CD8-positive, alpha-beta memory T cell (primary cell): Measurements from ENCODE around the gene MARK4. TPM values are rescaled to one million over a fixed set of nuclear protein-coding genes. Genes with fewer than 3 reads are reported as not detected.

Experiments used
- CTCF ChIA-PET: fragments of 350-600 bp; sonication (Branson Sonifier 250); formaldehyde crosslinking; loops from one replicate; lab custom pipeline; 2021; ENCODE audit warnings: antibody characterized with exemption; lab: Charles Lee
- POLR2A ChIA-PET: fragments of 350-600 bp; sonication (Branson Sonifier 250); formaldehyde crosslinking; loops from one replicate; lab custom pipeline; 2021; ENCODE audit warnings: antibody characterized with exemption; lab: Charles Lee
- DNase-seq, 5 donors: peaks; one replicate each; pipeline versions ENCODE4 v3.0.0 to v3.0.0-alpha.2; 2020 to 2022; ENCODE audit warnings: mixed read lengths in 1 of 5
- H3K27ac ChIP-seq: one replicate; pipeline ENCODE4 v1.7.0; 2013; ENCODE audit warnings: low read depth, mild to moderate bottlenecking, low read length, moderate library complexity
- H3K27me3 ChIP-seq: 2 replicates; pipeline ENCODE4 v1.7.0; 2013; ENCODE audit warnings: low read length, mild to moderate bottlenecking; ENCODE audit not compliant: insufficient read depth, poor library complexity, severe bottlenecking
- H3K36me3 ChIP-seq: 2 replicates; pipeline ENCODE4 v1.7.0; 2013; ENCODE audit warnings: mild to moderate bottlenecking, low read length, moderate library complexity; ENCODE audit not compliant: insufficient read depth
- H3K4me1 ChIP-seq: 2 replicates; pipeline ENCODE4 v1.7.0; 2013; ENCODE audit warnings: mild to moderate bottlenecking, low read length, moderate library complexity; ENCODE audit not compliant: insufficient read depth
- H3K4me3 ChIP-seq: 2 replicates; pipeline ENCODE4 v1.7.0; 2013; ENCODE audit warnings: mild to moderate bottlenecking, low read length
- H3K9me3 ChIP-seq: 2 replicates; pipeline ENCODE4 v1.7.0; 2013; ENCODE audit warnings: mild to moderate bottlenecking, low read length
- H3K27ac Mint-ChIP-seq, 8 donors: one replicate each; pipeline ENCODE4 v1.8.0; 2020 to 2021; ENCODE audit warnings: mixed read lengths in 8 of 8, mild to moderate bottlenecking in 6 of 8, inconsistent platforms in 3 of 8, moderate library complexity in 3 of 8
- H3K27me3 Mint-ChIP-seq, 2 donors: one replicate each; pipeline ENCODE4 v1.8.0; 2020 to 2021; ENCODE audit warnings: mixed read lengths in 2 of 2, mild to moderate bottlenecking in 1 of 2, moderate library complexity in 1 of 2
- H3K36me3 Mint-ChIP-seq, 3 donors: one replicate each; pipeline ENCODE4 v1.8.0; 2020 to 2021; ENCODE audit warnings: mixed read lengths in 3 of 3, inconsistent platforms in 1 of 3, mild to moderate bottlenecking in 1 of 3
- H3K4me1 Mint-ChIP-seq, 3 donors: one replicate each; pipeline ENCODE4 v1.8.0; 2020 to 2021; ENCODE audit warnings: mixed read lengths in 3 of 3, inconsistent platforms in 1 of 3, mild to moderate bottlenecking in 1 of 3
- H3K4me3 Mint-ChIP-seq, 7 donors: one replicate each; pipeline ENCODE4 v1.8.0; 2020 to 2021; ENCODE audit warnings: mixed read lengths in 7 of 7, mild to moderate bottlenecking in 6 of 7, moderate library complexity in 4 of 7, inconsistent platforms in 2 of 7
- H3K9me3 Mint-ChIP-seq, 5 donors: one replicate each; pipeline ENCODE4 v1.8.0; 2020 to 2022; ENCODE audit warnings: mixed read lengths in 5 of 5, mild to moderate bottlenecking in 3 of 5, moderate library complexity in 2 of 5, inconsistent platforms in 1 of 5
- polyA plus RNA-seq: library from polyadenylated mRNA; unstranded; fragments of 300-500 nt; fragmentation: Illumina TruSeq; gene quantifications from one replicate; pipeline ENCODE4 v1.2.3, GENCODE V29; 2021
- total RNA-seq, 2 experiments: library from RNA; stranded (reverse); gene quantifications; one replicate each; pipeline ENCODE4 v1.2.3, GENCODE V29; 2021

Gene MARK4
- total RNA-seq (10 to 100 TPM; 20.2 to 21.2 TPM), polyA plus RNA-seq (2.6 TPM)

- Histone ChIP-seq H3K4me3 (peak within 1 kb of the TSS; percentile 59), H3K9me3 (no peaks in the 10 kb centered on the region), H3K4me1 (peaks cover 35% of the 10 kb centered on the region), H3K27ac (peak within 1 kb of the TSS; percentile 65), H3K27me3 (no peaks in the 10 kb centered on the region), H3K36me3 (no peaks in the 10 kb centered on the region)
- Mint-ChIP-seq H3K9me3 (no peaks in the 10 kb centered on the region), H3K4me3 (peak within 1 kb of the TSS; percentile 77 to 94 (median 88)), H3K4me1 (peaks cover 30 to 57% (median 34%) of the 10 kb centered on the region in 3 donors), H3K27me3 (peaks cover 0 to 3% of the 10 kb centered on the region in 2 donors), H3K36me3 (peaks cover 0 to 2% (median 0%) of the 10 kb centered on the region in 3 donors), H3K27ac (peak within 1 kb of the TSS; percentile 42 to 99 (median 88))
- CTCF ChIA-PET = no interaction called here
- peak; percentile 36 to 76 (median 51) for DNase-seq
- POLR2A ChIA-PET = interaction anchor here (0.6 kb wide), 1 partner anchor 244 kb away, joined by 3 read pairs; no protein-coding TSS in a partner anchor
These were observed at the start of gene MARK4 for GRCh38 chr19:45250832-45251451. MARK4 (plus strand) TSS chr19:45251271; CDS start chr19:45251589, 318 bp downstream.

DNA sequence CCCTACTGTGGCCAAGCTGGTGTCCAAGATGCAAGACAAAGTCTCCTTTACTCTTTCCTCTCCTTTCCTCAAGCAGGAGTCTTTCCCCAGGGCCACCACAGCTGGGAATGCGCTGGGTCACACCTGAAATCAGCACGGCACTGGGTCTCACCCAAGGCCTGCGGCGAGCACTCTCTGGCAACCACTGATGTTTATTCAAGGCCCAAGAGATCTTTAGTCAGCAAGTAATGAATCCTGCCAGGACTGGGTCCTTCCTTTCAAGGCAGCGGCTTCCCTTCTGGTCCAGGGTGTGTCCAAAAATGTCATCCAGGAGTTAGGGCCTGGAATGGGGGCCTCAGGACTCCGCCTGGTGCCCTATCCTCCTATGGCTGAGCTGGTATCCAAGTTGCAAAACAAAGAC lies 48.4 kb upstream of the MARK4 start:
- peaks cover 0 to 6% (median 0%) of the 10 kb centered on the region in 3 donors for H3K36me3 Mint-ChIP-seq
- POLR2A ChIA-PET = no interaction called here

GRCh38 chr19:45205810-45206209 lies 45.3 kb upstream of the MARK4 start:
- no peak for DNase-seq
- H3K9me3 Mint-ChIP-seq = no peaks in the 10 kb centered on the region
- CTCF ChIA-PET = interaction anchor here (1.6 kb wide), 1 partner anchor 10 kb away, joined by 4 read pairs; no protein-coding TSS in a partner anchor
- Histone ChIP-seq H3K4me3 (no peak overlapping the region), H3K27ac (no peak overlapping the region), H3K27me3 (no peaks in the 10 kb centered on the region), H3K4me1 (no peaks in the 10 kb centered on the region), H3K9me3 (no peaks in the 10 kb centered on the region), H3K36me3 (no peaks in the 10 kb centered on the region)
- no peaks in the 10 kb centered on the region for H3K27me3 Mint-ChIP-seq
- POLR2A ChIA-PET = no interaction called here
- no peak overlapping the region for H3K4me3 Mint-ChIP-seq
- H3K4me1 Mint-ChIP-seq = peaks cover 0 to 4% (median 0%) of the 10 kb centered on the region in 3 donors
- H3K36me3 Mint-ChIP-seq = peaks cover 0 to 6% (median 0%) of the 10 kb centered on the region in 3 donors
- no peak overlapping the region for H3K27ac Mint-ChIP-seq

More for the DNA sequence above, 48.4 kb upstream of the MARK4 start:
- no peaks in the 10 kb centered on the region for H3K4me1 ChIP-seq
- H3K4me3 Mint-ChIP-seq = no peak overlapping the region
- no peak overlapping the region for H3K4me3 ChIP-seq
- no peak for DNase-seq
- H3K27me3 ChIP-seq = no peaks in the 10 kb centered on the region
- H3K9me3 ChIP-seq = no peaks in the 10 kb centered on the region
- no peaks in the 10 kb centered on the region for H3K4me1 Mint-ChIP-seq
- CTCF ChIA-PET = no interaction called here
- peaks cover 0 to 6% of the 10 kb centered on the region in 2 donors for H3K27me3 Mint-ChIP-seq
- no peaks in the 10 kb centered on the region for H3K9me3 Mint-ChIP-seq
- peak overlapping the region in 1 of 8 donors; percentile 50 for H3K27ac Mint-ChIP-seq
- H3K36me3 ChIP-seq = no peaks in the 10 kb centered on the region
- H3K27ac ChIP-seq = no peak overlapping the region

- CTCF ChIA-PET = interaction anchor here (1.6 kb wide), 1 partner anchor 9 kb away, joined by 4 read pairs; no protein-coding TSS in a partner anchor
- POLR2A ChIA-PET = no interaction called here
- Mint-ChIP-seq H3K4me3 (no peak overlapping the region), H3K36me3 (peaks cover 0 to 6% (median 0%) of the 10 kb centered on the region in 3 donors), H3K9me3 (no peaks in the 10 kb centered on the region), H3K4me1 (peaks cover 0 to 4% (median 0%) of the 10 kb centered on the region in 3 donors), H3K27ac (no peak overlapping the region), H3K27me3 (no peaks in the 10 kb centered on the region)
- H3K4me3 ChIP-seq = no peak overlapping the region
- H3K9me3 ChIP-seq = no peaks in the 10 kb centered on the region
- DNase-seq = no peak
- no peak overlapping the region for H3K27ac ChIP-seq
- H3K4me1 ChIP-seq = no peaks in the 10 kb centered on the region
- no peaks in the 10 kb centered on the region for H3K36me3 ChIP-seq
- no peaks in the 10 kb centered on the region for H3K27me3 ChIP-seq
These were observed 44.7 kb upstream of the MARK4 start for GRCh38 chr19:45206328-45206727.

DNA sequence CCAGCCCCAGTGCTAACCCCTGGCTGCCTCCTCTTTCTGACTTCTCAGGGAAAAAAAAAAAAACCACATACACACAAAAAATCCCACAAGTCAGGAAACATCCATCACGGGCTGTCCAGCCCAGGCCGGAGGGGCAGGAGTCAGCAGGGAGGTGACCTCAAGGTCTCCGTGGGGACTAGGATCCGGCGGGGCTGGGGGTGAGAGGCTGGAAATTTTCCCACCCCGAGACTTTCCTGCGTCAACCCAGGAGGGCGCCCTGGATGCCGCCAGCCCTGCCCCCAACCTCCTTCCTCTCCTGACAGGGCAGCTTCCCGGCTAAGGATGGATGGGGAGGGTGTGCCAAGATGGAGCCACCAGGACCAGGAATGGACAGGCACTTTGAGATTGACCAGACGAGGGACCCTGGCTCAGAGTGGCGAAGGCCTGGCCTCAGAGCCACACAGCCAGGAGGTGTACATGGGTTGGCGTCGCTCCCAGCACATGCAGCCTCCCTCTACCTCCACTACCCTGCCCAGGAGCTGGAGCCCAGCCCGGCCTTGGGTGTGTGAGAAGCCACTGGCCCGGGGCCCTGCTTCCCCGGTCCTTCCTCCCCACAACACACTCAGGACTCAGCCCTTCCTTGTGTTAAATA lies 39.2 kb upstream of the MARK4 start:
- no peak for DNase-seq
- Mint-ChIP-seq H3K36me3 (no peaks in the 10 kb centered on the region), H3K4me3 (no peak overlapping the region), H3K4me1 (peaks cover 1 to 8% (median 4%) of the 10 kb centered on the region in 3 donors), H3K27me3 (peaks cover 15 to 16% of the 10 kb centered on the region in 2 donors), H3K9me3 (no peaks in the 10 kb centered on the region), H3K27ac (no peak overlapping the region)
- no peak overlapping the region for H3K4me3 ChIP-seq
- no peaks in the 10 kb centered on the region for H3K9me3 ChIP-seq
- peaks cover 5% of the 10 kb centered on the region for H3K27me3 ChIP-seq
- H3K27ac ChIP-seq = no peak overlapping the region
- H3K36me3 ChIP-seq = no peaks in the 10 kb centered on the region
- POLR2A ChIA-PET = no interaction called here
- H3K4me1 ChIP-seq = no peaks in the 10 kb centered on the region
- CTCF ChIA-PET = no interaction called here

GRCh38 chr19:45213031-45213430 lies 38.0 kb upstream of the MARK4 start:
- no peak overlapping the region for H3K27ac ChIP-seq
- Mint-ChIP-seq H3K9me3 (no peaks in the 10 kb centered on the region), H3K27ac (no peak overlapping the region), H3K36me3 (no peaks in the 10 kb centered on the region), H3K27me3 (peaks cover 17 to 20% of the 10 kb centered on the region in 2 donors), H3K4me1 (peaks cover 1 to 8% (median 4%) of the 10 kb centered on the region in 3 donors), H3K4me3 (no peak overlapping the region)
- no peaks in the 10 kb centered on the region for H3K4me1 ChIP-seq
- ChIA-PET POLR2A (no interaction called here), CTCF (interaction anchor here (1.3 kb wide), 1 partner anchor 9 kb away, joined by 3 read pairs; no protein-coding TSS in a partner anchor)
- no peaks in the 10 kb centered on the region for H3K9me3 ChIP-seq
- no peak for DNase-seq
- no peak overlapping the region for H3K4me3 ChIP-seq
- peaks cover 5% of the 10 kb centered on the region for H3K27me3 ChIP-seq
- no peaks in the 10 kb centered on the region for H3K36me3 ChIP-seq

DNA sequence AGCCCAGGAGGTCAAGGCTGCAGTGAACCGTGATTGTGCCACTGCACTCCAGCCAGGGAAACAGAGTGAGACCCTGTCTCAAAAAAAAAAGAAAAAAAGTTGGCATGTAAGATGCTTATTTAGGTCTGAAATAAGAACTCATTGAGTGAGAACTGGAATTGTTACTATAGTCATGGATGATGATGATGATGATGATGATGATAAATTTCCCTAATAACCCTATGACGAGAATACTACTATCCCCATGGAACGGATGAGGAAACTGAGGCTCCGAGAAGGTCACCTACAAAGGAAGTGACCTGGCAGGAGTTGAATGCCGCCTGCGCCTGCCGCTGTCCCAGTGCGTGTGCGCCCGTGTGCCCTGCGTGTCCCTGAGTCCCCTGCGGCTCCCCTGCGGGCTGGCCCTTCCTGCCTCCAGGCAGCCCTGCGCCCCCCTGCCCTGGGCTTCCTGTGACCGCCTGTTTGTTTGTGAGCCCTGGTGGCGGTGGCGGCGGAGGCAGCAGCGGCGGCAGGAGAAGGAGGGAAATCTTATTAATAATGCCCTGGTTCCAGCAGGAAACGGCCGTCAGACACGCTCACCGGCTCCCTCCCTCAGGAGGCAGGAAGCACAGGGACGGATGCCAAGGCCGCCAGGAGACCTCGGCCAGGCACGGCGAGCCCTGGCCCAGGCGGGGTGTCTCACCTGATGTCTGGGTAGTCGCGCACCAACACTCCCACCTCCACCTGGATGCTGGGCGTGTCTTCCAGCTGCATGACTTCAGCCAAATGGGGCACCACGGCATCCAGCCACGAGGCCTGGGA lies 35.5 kb upstream of the MARK4 start:
- ChIA-PET POLR2A (no interaction called here), CTCF (interaction anchor here (1.9 kb wide), 1 partner anchor 9 kb away, joined by 4 read pairs; no protein-coding TSS in a partner anchor)
- no peak overlapping the region for H3K4me3 Mint-ChIP-seq
- H3K27ac Mint-ChIP-seq = no peak overlapping the region
- Histone ChIP-seq H3K36me3 (no peaks in the 10 kb centered on the region), H3K27ac (no peak overlapping the region), H3K9me3 (no peaks in the 10 kb centered on the region), H3K27me3 (peaks cover 5% of the 10 kb centered on the region), H3K4me3 (no peak overlapping the region), H3K4me1 (no peaks in the 10 kb centered on the region)
- H3K4me1 Mint-ChIP-seq = peaks cover 1 to 4% (median 4%) of the 10 kb centered on the region in 3 donors
- peaks cover 30 to 35% of the 10 kb centered on the region in 2 donors for H3K27me3 Mint-ChIP-seq
- DNase-seq = no peak
- no peaks in the 10 kb centered on the region for H3K9me3 Mint-ChIP-seq
- no peaks in the 10 kb centered on the region for H3K36me3 Mint-ChIP-seq
